Esophagus muscularis mucosa (tissue), 4 donors: Measurements from ENCODE around the gene C4orf33. TPM values are rescaled to one million over a fixed set of nuclear protein-coding genes. Genes with fewer than 3 reads are reported as not detected.
"Not testable (repeated sequence)": the region's sequence is repeated elsewhere in the genome, so short reads cannot be mapped to it uniquely, and the experiment has no call there.

ENCODE experiments used
- DNase-seq: peaks from one replicate; pipeline ENCODE4 v3.0.0-alpha.2; 2017; ENCODE audit errors: extremely low spot score
- H3K27ac ChIP-seq, 4 donors: fragments of 200-600 bp; sonication (generic); replicated peaks in 1 of 4; 1 replicate in 3 of 4; 2 replicates in 1 of 4; pipeline ENCODE4 v1.5.1; 2016 to 2019; ENCODE audit warnings: mild to moderate bottlenecking in 1 of 4
- H3K27me3 ChIP-seq, 4 donors: fragments of 200-600 bp; sonication (generic); one replicate each; pipeline versions ENCODE4 v1.5.1 to v1.6.0; 2016 to 2019
- H3K36me3 ChIP-seq, 4 donors: fragments of 200-600 bp; sonication (generic); one replicate each; pipeline ENCODE4 v1.5.1; 2016 to 2019
- H3K4me1 ChIP-seq, 4 donors: fragments of 200-600 bp; sonication (generic); one replicate each; pipeline ENCODE4 v1.5.1; 2016 to 2019
- H3K4me3 ChIP-seq, 4 donors: fragments of 200-600 bp; sonication (generic); 1 replicate in 2 of 4; 2 replicates in 2 of 4; pipeline ENCODE4 v1.5.1; 2016 to 2019; ENCODE audit warnings: mild to moderate bottlenecking in 4 of 4, moderate library complexity in 1 of 4
- H3K9me3 ChIP-seq, 4 donors: fragments of 200-600 bp; sonication (generic); 1 replicate in 3 of 4; 2 replicates in 1 of 4; pipeline ENCODE4 v1.5.1; 2016 to 2019
- EP300 ChIP-seq: sonication (generic); formaldehyde crosslinking; IDR thresholded peaks from one replicate; pipeline ENCODE4 v1.6.1; 2017; ENCODE audit warnings: antibody characterized with exemption
- POLR2A ChIP-seq: fragments of 450-650 bp; IDR thresholded peaks from one replicate; pipeline ENCODE4 v1.6.1; 2017; ENCODE audit warnings: antibody characterized with exemption, moderate library complexity, mild to moderate bottlenecking, low read depth
- POLR2AphosphoS5 ChIP-seq, 2 donors: sonication (generic); formaldehyde crosslinking; IDR thresholded peaks; one replicate each; pipeline ENCODE4 v1.6.1; 2017; ENCODE audit warnings: antibody characterized with exemption in 2 of 2
- WGBS: methylation state at CpG from one replicate; pipeline ENCODE4 v1.1.5; 2018; 5-methylcytosine and 5-hydroxymethylcytosine counted together
- intact Hi-C: fragments of 100-400 bp; cut with DNase I; formaldehyde crosslinking; loops from one replicate; pipeline ENCODE4 v1.15.1; 2023
- total RNA-seq, 4 donors: library from RNA; depleted of rRNA; stranded (reverse); fragments of >200 nt; gene quantifications; one replicate each; pipeline versions ENCODE4 v1.1.0 to v1.2.1, GENCODE V29; 2016
- TF ChIP-seq, protein P1 (sequence below), 3 experiments: fragments of 200-600 bp in 2 of 3; fragments of 450-650 bp in 1 of 3; sonication (generic) in 2 of 3; IDR thresholded peaks; one replicate each; pipeline ENCODE4 v1.5.1; 2017 to 2019; ENCODE audit warnings: antibody characterized with exemption in 3 of 3, mild to moderate bottlenecking in 2 of 3, moderate library complexity in 1 of 3

The C4orf33 gene
- total RNA-seq, 4 donors from 2014 or later: 4.8 to 7.2 (median 5.6) TPM

- H3K4me1 ChIP-seq: no peaks in the 10 kb centered on the region
- intact Hi-C loops: no loop called here
- TF ChIP-seq POLR2AphosphoS5 (IDR thresholded peaks at IDR 0.05) (no peak), POLR2A (no peak), EP300 (no peak)
- TF ChIP-seq, protein P1, sequence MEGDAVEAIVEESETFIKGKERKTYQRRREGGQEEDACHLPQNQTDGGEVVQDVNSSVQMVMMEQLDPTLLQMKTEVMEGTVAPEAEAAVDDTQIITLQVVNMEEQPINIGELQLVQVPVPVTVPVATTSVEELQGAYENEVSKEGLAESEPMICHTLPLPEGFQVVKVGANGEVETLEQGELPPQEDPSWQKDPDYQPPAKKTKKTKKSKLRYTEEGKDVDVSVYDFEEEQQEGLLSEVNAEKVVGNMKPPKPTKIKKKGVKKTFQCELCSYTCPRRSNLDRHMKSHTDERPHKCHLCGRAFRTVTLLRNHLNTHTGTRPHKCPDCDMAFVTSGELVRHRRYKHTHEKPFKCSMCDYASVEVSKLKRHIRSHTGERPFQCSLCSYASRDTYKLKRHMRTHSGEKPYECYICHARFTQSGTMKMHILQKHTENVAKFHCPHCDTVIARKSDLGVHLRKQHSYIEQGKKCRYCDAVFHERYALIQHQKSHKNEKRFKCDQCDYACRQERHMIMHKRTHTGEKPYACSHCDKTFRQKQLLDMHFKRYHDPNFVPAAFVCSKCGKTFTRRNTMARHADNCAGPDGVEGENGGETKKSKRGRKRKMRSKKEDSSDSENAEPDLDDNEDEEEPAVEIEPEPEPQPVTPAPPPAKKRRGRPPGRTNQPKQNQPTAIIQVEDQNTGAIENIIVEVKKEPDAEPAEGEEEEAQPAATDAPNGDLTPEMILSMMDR (IDR thresholded peaks at IDR 0.05): no peak
- no peaks in the 10 kb centered on the region for H3K9me3 ChIP-seq
- WGBS: 98% methylated on average over 5 of the region's 5 CpGs
- H3K4me3 ChIP-seq: no peak overlapping the region
- no peaks in the 10 kb centered on the region for H3K27me3 ChIP-seq
- no peak overlapping the region for H3K27ac ChIP-seq
- no peaks in the 10 kb centered on the region for H3K36me3 ChIP-seq
- no peak for DNase-seq
Observed at GRCh38 chr4:129117705-129118104, 21.8 kb downstream of the C4orf33 start.

DNA sequence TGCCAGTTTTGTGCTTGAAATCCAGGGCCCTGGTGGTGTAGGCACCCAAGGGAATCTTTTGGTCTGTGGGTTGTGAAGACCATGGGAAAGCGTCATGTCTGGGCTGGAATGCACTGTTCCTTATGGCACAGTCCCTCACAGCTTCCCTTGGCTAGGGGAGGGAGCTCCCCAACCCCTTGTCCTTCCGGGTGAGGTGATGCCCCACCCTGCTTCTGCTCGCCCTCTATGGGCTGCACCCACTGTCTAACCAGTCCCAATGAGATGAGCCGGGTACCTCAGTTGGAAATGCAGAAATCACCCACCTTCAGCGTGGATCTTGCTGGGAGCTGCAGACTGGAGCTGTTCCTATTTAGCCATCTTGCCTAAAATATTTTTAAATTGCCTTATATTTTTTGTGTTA, 30.7 kb downstream of the C4orf33 start:
- DNase-seq, H3K4me3 ChIP-seq, intact Hi-C loops, H3K9me3 ChIP-seq, H3K36me3 ChIP-seq, H3K4me1 ChIP-seq, H3K27ac ChIP-seq, H3K27me3 ChIP-seq: not testable (repeated sequence)
- WGBS: 89% methylated on average over 4 of the region's 5 CpGs

DNA sequence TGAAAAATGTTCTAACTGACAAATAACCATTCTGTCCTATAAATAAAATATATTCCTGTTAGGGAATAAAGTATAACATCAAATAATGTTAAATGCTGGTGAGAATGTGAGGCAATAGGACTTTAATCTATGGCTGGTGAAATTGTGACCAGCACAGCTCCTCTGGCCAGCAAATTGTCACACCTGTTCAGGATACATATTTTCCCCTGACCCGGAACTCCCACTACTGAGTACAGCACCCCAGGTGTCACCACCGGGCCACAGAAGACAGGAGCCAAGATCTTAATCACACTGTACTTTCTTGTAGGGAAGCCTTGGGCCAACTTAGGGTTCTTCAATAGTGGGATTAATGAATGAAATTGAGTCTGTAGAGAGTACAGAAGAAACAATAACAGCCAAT, 33.2 kb downstream of the C4orf33 start:
- Histone ChIP-seq H3K27ac (no peak overlapping the region), H3K27me3 (no peaks in the 10 kb centered on the region), H3K9me3 (peaks cover 0 to 7% (median 2%) of the 10 kb centered on the region in 4 donors), H3K36me3 (no peaks in the 10 kb centered on the region), H3K4me1 (no peaks in the 10 kb centered on the region), H3K4me3 (no peak overlapping the region)
- no peak for TF ChIP-seq POLR2A
- TF ChIP-seq POLR2AphosphoS5 (IDR thresholded peaks at IDR 0.05): no peak
- no peak for TF ChIP-seq EP300
- TF ChIP-seq, protein P1 (IDR thresholded peaks at IDR 0.05): no peak
- DNase-seq: no peak
- 84% methylated on average over 2 of the region's 2 CpGs for WGBS
- intact Hi-C loops: no loop called here

DNA sequence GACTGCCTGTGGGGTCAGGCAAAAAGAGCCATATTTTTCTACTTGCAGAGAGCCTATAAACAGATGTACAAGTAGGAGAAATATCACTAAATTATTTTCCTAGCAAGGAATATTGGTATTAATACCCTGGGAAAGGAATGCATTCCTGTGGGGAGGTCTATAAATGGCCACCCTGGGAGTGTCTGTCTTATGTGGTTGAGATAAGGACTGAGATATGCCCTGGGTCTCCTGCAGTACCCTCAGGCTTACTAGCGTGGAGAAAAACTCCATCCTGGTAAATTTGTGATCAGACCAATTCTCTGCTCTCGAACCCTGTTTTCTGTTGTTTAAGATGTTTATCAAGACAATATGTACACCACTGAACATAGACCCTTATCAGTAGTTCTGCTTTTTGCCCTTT, 35.4 kb downstream of the C4orf33 start:
- Histone ChIP-seq H3K27ac (no peak overlapping the region), H3K27me3 (no peaks in the 10 kb centered on the region), H3K36me3 (no peaks in the 10 kb centered on the region), H3K4me1 (no peaks in the 10 kb centered on the region), H3K9me3 (peaks cover 0 to 7% (median 2%) of the 10 kb centered on the region in 4 donors), H3K4me3 (no peak overlapping the region)
- intact Hi-C loops: no loop called here
- WGBS: 79% methylated on average over 2 of the region's 2 CpGs
- TF ChIP-seq, protein P1 (IDR thresholded peaks at IDR 0.05): no peak
- no peak for TF ChIP-seq POLR2A
- TF ChIP-seq POLR2AphosphoS5 (IDR thresholded peaks at IDR 0.05): no peak
- no peak for TF ChIP-seq EP300
- no peak for DNase-seq

DNA sequence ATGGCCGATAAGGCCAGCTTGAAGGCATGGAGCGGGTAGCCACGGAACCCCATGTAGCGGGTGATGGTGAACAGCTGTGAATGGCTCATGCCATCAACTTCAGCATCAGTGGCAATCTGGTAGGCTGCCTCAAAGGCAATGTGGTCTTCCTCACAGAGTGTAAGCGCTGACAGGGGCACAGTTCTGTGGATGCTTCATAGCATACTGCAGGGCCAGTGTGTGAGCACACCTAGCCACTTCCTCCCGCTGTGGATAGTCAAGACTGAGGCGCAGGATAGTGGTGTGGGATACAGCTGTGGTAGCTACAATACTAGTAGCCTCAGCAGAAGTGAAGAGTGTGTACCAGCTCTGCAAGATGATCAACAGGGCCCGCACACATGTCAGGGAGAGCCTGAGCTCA, 40.5 kb downstream of the C4orf33 start:
- TF ChIP-seq EP300: no peak
- no peak for TF ChIP-seq POLR2AphosphoS5 (IDR thresholded peaks at IDR 0.05)
- TF ChIP-seq, protein P1 (IDR thresholded peaks at IDR 0.05): no peak
- TF ChIP-seq POLR2A: no peak
- Histone ChIP-seq H3K4me1 (no peaks in the 10 kb centered on the region), H3K9me3 (peaks cover 0 to 4% (median 1%) of the 10 kb centered on the region in 4 donors), H3K4me3 (no peak overlapping the region), H3K36me3 (no peaks in the 10 kb centered on the region), H3K27me3 (no peaks in the 10 kb centered on the region), H3K27ac (no peak overlapping the region)
- 94% methylated on average over 8 of the region's 8 CpGs for WGBS
- DNase-seq: no peak
- intact Hi-C loops: no loop called here
